ENCODE measurements around the gene HOOK1. TPM values are rescaled to one million over a fixed set of nuclear protein-coding genes. Genes with fewer than 3 reads are reported as not detected.

The HOOK1 gene
- total RNA-seq, result 1 to 10 TPM; 4.0 to 6.2 TPM

DNA sequence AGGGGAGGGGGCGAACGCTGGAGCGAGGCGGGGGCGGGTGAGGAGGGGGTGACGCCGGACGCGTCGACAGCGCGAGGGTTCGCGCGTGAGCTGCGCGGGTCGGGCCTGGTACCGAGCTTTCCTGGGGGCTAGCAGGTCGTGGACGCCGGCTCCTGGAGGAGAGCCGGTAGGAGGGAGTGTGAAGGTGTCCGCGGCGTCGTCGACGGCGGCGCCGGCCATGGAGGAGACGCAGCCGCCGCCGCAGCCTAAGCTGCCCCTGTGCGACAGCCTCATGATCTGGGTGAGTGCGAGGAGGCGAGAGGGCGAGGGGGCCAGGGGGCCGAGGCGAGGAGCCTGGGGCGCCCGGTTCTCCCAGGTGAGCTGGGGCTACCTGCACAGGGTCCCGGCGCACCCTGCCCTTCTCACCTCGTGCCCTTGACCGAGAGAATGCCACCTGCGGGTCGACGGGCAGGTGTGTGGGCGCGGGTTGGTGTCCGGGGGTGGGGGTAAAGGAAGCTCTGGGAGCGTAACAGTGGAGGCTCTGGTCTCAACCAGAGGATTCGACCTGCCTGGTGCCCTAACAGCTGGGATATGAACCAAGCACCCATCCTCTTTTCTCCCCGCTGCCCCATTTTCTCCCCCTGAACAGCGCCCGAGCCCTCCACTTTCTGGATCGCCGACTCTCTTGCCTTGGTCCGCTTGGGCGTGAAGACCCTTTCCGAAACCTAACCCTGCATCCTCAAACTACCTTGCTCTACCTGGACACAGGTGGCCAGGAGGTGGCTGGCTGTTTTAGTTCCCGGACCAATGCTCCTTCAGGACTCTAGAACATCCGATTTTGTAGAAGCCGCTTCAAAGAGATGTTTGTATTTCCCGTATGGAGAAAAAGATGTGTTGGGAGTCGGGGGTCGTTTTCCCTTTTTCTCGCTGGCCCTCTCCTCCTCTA, at the start of gene HOOK1:
TSS of gene HOOK1 (plus strand) at position 49 of the 925 bp plus-strand sequence. CDS start at position 218, 169 bp downstream.
- Mint-ChIP-seq H3K27ac (peak within 1 kb of the TSS; percentile 85), H3K4me1 (ENCODE audit: low read depth) (peaks cover 4% of the 10 kb centered on the region), H3K27me3 (ENCODE audit: low read depth) (peaks cover 13% of the 10 kb centered on the region), H3K4me3 (peak within 1 kb of the TSS; percentile 10), H3K9me3 (ENCODE audit: insufficient read depth) (no peaks in the 10 kb centered on the region), H3K36me3 (ENCODE audit: low read depth) (no peaks in the 10 kb centered on the region)
- DNase-seq (no peak), ATAC-seq (peak; percentile 53)
- ChIA-PET CTCF (no interaction called here), POLR2A (interaction anchor here (0.5 kb wide), 1 partner anchor 1075 kb away, joined by 3 read pairs; no protein-coding TSS in a partner anchor)

DNA sequence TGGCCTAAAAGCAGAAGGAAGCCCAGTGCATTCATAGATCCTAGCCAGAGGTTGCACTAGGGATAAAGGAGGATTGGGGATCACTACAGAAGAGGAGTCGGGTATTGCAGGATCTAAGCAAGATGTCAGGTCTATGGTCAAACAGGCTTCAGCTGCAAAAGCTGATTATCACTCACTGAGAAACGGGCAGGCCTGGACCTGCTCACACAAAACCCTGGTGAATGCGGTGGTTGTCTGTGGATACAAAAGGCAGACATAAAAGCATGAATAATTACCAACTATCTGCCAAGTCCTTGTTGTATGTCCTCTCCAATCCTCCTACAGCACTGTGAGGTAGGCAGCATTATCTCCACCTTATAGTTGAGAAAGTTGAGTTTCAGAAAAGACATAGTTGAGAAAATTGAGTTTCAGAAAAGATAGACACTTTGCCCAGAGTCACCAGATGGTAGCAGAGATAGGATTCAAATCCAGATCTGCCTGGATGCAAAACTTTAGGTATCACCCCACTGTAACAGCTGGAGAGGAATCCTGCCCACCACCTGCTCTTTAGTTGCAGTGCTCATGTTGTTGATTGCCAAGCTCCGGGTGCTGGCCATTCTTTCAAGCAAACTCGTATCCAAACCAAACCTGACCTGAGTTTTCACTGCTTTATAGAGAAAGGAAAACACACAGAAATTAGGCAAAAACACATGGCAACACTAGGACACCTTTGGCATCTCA, 49.6 kb upstream of the HOOK1 start:
- no peak for DNase-seq
- Mint-ChIP-seq H3K4me1 (ENCODE audit: low read depth) (peaks cover 10% of the 10 kb centered on the region), H3K36me3 (ENCODE audit: low read depth) (no peaks in the 10 kb centered on the region), H3K4me3 (no peak overlapping the region), H3K27me3 (ENCODE audit: low read depth) (no peaks in the 10 kb centered on the region), H3K27ac (no peak overlapping the region), H3K9me3 (ENCODE audit: insufficient read depth) (no peaks in the 10 kb centered on the region)
- ChIA-PET CTCF (interaction anchor here (1.7 to 2.8 kb wide), 2 partner anchors 66 to 182 kb away, joined by 4 to 10 read pairs; no protein-coding TSS in a partner anchor), POLR2A (no interaction called here)
- no peak for ATAC-seq

DNA sequence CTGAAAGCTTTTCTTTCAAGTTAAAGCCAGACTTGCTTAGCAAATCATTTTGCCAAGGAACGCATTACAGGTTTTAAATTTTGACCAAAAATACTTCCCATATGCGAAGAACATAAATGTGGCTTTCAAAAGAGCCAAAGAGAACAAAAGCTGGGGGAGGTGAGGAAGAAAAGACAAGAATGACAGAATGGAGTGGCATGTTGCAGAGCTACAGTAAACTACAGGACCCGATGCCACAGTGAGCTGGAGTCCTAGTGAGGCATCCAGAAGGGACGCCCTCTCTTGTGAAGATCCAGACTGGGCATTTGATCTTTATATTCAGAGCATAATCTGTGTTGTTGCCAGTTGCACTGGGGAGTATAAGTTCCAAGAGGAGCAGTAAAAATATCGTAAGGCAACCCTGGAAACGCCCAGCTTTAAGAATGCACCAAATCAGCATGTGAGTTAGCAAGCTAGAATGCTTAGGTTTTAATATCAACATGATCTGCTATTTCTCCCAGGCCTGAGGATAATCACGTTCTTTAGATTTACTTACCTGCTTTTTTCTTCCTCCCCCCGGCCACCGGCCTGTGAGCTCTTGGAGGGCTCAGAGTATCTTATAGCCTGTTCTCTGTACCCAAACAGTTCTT, 48.4 kb upstream of the HOOK1 start:
- ChIA-PET CTCF (interaction anchor here (1.3 to 2.8 kb wide), 3 partner anchors 10 to 181 kb away, joined by 4 to 10 read pairs (median 4); no protein-coding TSS in a partner anchor), POLR2A (interaction anchor here (1.6 kb wide), 1 partner anchor 16 kb away, joined by 4 read pairs; no protein-coding TSS in a partner anchor)
- H3K4me3 Mint-ChIP-seq, result no peak overlapping the region
- ATAC-seq (no peak), DNase-seq (no peak)
- H3K27me3 Mint-ChIP-seq (ENCODE audit: low read depth), result no peaks in the 10 kb centered on the region
- H3K27ac Mint-ChIP-seq, result no peak overlapping the region
- H3K4me1 Mint-ChIP-seq (ENCODE audit: low read depth), result peaks cover 10% of the 10 kb centered on the region
- H3K36me3 Mint-ChIP-seq (ENCODE audit: low read depth), result no peaks in the 10 kb centered on the region
- no peaks in the 10 kb centered on the region for H3K9me3 Mint-ChIP-seq (ENCODE audit: insufficient read depth)

DNA sequence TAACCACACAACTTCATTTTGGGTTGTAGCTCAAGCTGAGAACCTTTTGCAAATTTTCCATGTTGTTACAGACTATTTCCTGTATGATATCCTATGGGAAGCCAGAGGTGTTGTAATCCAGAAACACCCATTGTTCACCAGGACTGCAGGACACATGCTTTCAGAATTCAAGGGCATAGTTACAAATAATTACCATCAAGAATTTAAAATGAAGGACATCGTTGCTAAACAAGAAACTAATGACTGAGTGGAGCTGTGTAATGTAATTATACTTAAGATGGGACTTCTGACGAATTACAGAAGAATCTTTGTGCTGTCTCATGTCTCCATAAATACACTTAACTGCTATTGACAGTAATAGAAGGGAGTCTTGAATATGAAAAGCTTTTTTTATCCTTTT, 47.6 kb upstream of the HOOK1 start:
- ChIA-PET POLR2A (interaction anchor here (1.6 kb wide), 1 partner anchor 17 kb away, joined by 4 read pairs; no protein-coding TSS in a partner anchor), CTCF (interaction anchor here (1.3 to 2.8 kb wide), 3 partner anchors 11 to 180 kb away, joined by 4 to 10 read pairs (median 4); no protein-coding TSS in a partner anchor)

DNA sequence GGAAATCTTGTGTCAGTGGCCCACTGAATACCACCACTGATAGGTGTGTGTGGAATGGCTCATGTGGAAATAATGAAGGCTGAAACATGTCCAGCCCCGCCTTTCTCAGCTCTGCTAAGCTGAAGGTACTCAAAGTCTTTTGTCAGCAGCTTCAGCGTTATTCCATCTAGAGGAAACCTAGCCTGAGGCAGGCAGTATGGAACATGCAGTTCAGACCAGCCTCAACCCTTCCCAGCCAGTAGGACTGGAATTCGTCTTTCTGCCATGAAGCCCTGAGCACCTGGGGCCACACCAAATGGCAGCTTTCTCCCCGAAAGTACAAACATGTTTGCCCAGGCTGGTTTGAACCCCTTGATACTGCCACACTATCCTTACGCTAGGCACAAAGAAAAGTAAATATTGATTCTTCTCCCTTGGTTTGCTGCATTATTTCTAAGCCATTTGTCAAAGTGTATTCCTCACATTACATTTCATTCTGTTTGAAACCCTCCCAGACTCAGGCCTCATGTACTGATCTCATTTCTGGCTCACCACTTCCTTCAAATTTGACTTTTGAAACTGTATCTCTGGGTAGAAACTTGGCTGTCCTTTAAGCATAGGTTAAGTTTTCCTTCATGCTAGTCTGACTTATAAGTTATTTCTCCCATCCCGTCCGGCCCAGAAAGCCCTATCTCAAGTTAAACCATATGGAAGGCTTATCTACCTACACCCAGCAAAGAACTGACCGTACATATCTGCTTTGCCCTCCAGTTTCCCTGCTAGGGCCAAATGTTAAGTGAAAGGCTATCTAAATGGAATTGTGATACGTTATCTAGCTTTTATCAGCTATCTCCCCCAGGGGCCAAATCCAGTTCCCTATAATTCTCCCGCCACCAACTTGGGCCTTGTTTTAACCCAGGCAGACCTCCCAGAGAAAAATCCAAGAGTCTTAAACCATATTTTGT, 45.7 kb upstream of the HOOK1 start:
- Mint-ChIP-seq H3K4me3 (no peak overlapping the region), H3K36me3 (ENCODE audit: low read depth) (no peaks in the 10 kb centered on the region), H3K9me3 (ENCODE audit: insufficient read depth) (no peaks in the 10 kb centered on the region), H3K27me3 (ENCODE audit: low read depth) (no peaks in the 10 kb centered on the region), H3K27ac (no peak overlapping the region), H3K4me1 (ENCODE audit: low read depth) (peaks cover 10% of the 10 kb centered on the region)
- ChIA-PET CTCF (interaction anchor here (0.7 to 2.4 kb wide), 3 partner anchors 9 to 1606 kb away, joined by 3 to 10 read pairs (median 8); no protein-coding TSS in a partner anchor), POLR2A (no interaction called here)
- no peak for DNase-seq
- no peak for ATAC-seq

More for the DNA sequence above, 47.6 kb upstream of the HOOK1 start:
- H3K9me3 Mint-ChIP-seq (ENCODE audit: insufficient read depth), result no peaks in the 10 kb centered on the region
- no peak overlapping the region for H3K4me3 Mint-ChIP-seq
- no peaks in the 10 kb centered on the region for H3K36me3 Mint-ChIP-seq (ENCODE audit: low read depth)
- DNase-seq (no peak), ATAC-seq (no peak)
- H3K27ac Mint-ChIP-seq, result no peak overlapping the region
- H3K4me1 Mint-ChIP-seq (ENCODE audit: low read depth), result peaks cover 10% of the 10 kb centered on the region
- H3K27me3 Mint-ChIP-seq (ENCODE audit: low read depth), result no peaks in the 10 kb centered on the region

DNA sequence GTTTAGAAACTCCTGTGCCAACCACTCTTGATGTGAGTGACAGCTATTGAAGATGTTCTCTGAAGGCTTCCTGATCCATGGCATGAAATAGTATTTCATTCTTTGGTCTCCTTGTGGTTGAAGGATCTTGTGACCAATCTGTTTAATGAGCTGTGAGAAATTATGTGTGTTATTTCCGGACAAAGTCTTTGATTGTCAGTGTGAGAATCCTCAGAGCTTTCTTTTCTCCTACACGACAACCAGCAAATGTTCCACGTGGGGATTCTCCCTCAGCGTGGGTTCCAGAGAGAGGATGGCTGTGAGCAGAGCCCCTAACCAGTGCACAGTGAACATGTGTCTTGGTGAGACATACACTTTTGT, 45.0 kb upstream of the HOOK1 start:
- CTCF ChIA-PET, result interaction anchor here (0.7 to 2.4 kb wide), 3 partner anchors 10 to 1606 kb away, joined by 3 to 10 read pairs (median 8); no protein-coding TSS in a partner anchor
- H3K27me3 Mint-ChIP-seq (ENCODE audit: low read depth), result no peaks in the 10 kb centered on the region
- H3K27ac Mint-ChIP-seq, result no peak overlapping the region

DNA sequence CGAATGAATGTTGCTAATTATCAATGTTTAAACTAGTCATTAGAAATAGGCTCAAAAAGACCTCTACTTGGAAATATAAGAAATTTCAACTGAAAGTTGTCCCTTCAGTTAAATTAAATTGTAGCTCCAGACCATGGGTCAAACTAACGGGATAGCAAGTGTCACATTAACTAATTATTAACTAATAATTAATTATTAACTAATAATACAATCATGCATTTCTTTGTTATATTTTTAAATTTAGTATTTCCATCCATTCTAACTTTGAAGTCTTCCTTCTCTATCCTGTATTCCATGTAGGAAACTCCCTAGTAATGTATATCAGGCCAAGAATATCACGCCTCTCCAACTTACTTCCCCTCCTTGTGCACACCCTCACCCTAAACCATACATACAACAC, 43.4 kb upstream of the HOOK1 start:
- no peak overlapping the region for H3K4me3 Mint-ChIP-seq
- DNase-seq (no peak), ATAC-seq (no peak)
- no peaks in the 10 kb centered on the region for H3K36me3 Mint-ChIP-seq (ENCODE audit: low read depth)
- no peaks in the 10 kb centered on the region for H3K9me3 Mint-ChIP-seq (ENCODE audit: insufficient read depth)
- peaks cover 10% of the 10 kb centered on the region for H3K4me1 Mint-ChIP-seq (ENCODE audit: low read depth)
- H3K27me3 Mint-ChIP-seq (ENCODE audit: low read depth), result no peaks in the 10 kb centered on the region
- ChIA-PET POLR2A (no interaction called here), CTCF (interaction anchor here (2.7 kb wide), 1 partner anchor 12 kb away, joined by 9 read pairs; no protein-coding TSS in a partner anchor)
- H3K27ac Mint-ChIP-seq, result no peak overlapping the region

More for the DNA sequence above, 45.0 kb upstream of the HOOK1 start:
- DNase-seq (no peak), ATAC-seq (no peak)
- POLR2A ChIA-PET, result no interaction called here
- no peaks in the 10 kb centered on the region for H3K36me3 Mint-ChIP-seq (ENCODE audit: low read depth)
- H3K9me3 Mint-ChIP-seq (ENCODE audit: insufficient read depth), result no peaks in the 10 kb centered on the region
- peaks cover 10% of the 10 kb centered on the region for H3K4me1 Mint-ChIP-seq (ENCODE audit: low read depth)
- H3K4me3 Mint-ChIP-seq, result no peak overlapping the region

DNA sequence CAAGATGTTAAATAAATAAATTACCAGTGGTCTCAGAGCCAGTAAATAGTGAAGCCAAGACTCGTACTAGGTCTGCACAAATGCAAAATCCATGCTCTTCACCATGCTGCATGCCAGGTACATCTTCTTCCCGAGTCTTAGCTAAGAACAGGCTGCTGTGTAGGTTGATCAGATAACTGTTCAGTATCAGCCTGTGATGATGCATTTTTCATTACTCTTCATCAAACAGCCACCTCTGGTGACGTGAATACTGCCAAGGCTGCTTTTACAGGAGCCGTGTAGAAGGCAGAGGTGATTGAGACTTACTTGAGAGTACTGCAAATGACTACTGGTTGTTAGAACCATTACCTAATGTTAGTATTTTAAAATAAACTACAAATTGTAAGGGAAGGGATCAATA, 39.3 kb upstream of the HOOK1 start:
- Mint-ChIP-seq H3K9me3 (ENCODE audit: insufficient read depth) (no peaks in the 10 kb centered on the region), H3K27me3 (ENCODE audit: low read depth) (peaks cover 3% of the 10 kb centered on the region), H3K4me3 (no peak overlapping the region), H3K4me1 (ENCODE audit: low read depth) (no peaks in the 10 kb centered on the region), H3K27ac (no peak overlapping the region), H3K36me3 (ENCODE audit: low read depth) (no peaks in the 10 kb centered on the region)
- ATAC-seq, result no peak
- no peak for DNase-seq
- ChIA-PET POLR2A (interaction anchor here (0.6 kb wide), 1 partner anchor 730 kb away, joined by 3 read pairs; no protein-coding TSS in a partner anchor), CTCF (no interaction called here)

DNA sequence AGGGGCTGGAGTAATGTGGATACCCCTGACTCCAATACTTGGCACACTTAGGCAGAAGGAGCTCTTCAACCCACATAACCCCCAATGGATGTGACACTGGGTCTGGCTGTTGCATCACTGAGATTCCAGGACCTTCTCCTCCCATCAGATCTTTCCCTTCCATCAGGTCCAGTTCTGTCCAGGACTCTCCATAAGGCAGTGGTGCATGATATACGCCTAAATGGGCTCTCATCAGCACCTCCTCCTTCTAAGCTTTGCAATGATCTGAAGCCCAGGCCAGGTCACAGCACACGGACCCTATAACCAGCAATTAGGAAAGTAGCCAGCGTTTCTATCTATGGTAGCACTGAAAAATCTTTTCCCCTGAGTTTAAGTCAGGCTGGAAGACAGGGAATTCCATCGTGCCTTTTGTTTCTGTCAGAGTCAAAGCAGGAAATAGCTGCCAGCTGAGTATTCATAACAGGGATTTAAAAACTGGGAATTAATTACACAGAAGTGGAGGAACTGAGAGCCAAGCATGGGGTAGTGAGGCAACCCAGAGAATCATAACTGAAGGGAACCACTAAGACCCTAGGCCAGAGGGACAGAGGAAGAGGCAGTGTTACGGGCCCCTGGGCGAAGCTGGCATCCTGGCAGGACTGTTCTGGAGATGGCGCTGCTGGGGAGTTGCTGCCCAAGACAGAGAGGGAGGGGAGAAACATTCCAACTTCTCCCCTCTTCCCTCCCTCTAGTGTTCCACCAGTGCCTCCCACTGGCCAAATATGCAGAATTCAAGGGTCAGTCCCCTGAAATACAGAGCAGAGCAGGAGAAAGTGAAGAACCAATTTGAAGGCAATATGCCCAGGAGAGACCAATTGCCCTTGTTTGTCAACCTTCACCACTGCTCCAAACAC, 37.5 kb upstream of the HOOK1 start:
- POLR2A ChIA-PET, result no interaction called here
- H3K27ac Mint-ChIP-seq, result no peak overlapping the region
- no peak overlapping the region for H3K4me3 Mint-ChIP-seq
- peaks cover 3% of the 10 kb centered on the region for H3K27me3 Mint-ChIP-seq (ENCODE audit: low read depth)
- no peaks in the 10 kb centered on the region for H3K36me3 Mint-ChIP-seq (ENCODE audit: low read depth)
- H3K4me1 Mint-ChIP-seq (ENCODE audit: low read depth), result no peaks in the 10 kb centered on the region
- CTCF ChIA-PET, result no interaction called here
- DNase-seq (no peak), ATAC-seq (no peak)
- no peaks in the 10 kb centered on the region for H3K9me3 Mint-ChIP-seq (ENCODE audit: insufficient read depth)

DNA sequence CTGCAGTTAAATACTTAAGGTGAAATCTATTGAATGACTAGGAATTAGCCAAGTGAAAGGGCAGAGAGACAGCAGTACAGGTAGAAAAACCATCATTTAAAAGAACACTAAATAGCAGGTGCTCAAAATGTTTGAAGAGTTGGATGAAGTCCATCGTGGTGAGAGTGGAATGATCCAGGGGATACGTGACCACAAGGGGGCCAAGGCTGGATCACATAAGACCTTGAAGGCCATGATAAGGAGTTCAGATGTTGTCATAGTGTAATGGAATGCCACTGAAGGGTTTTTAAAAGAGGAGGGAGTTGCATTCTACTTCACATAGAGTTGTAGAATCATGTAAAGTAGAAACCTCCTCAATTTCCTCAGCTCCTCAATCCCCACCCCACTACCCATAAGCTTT, 34.8 kb upstream of the HOOK1 start:
- POLR2A ChIA-PET, result no interaction called here
- ATAC-seq (no peak), DNase-seq (no peak)
- Mint-ChIP-seq H3K4me1 (ENCODE audit: low read depth) (no peaks in the 10 kb centered on the region), H3K27me3 (ENCODE audit: low read depth) (peaks cover 3% of the 10 kb centered on the region), H3K27ac (no peak overlapping the region), H3K4me3 (no peak overlapping the region), H3K9me3 (ENCODE audit: insufficient read depth) (no peaks in the 10 kb centered on the region), H3K36me3 (ENCODE audit: low read depth) (no peaks in the 10 kb centered on the region)
- CTCF ChIA-PET, result interaction anchor here (1.0 kb wide), 1 partner anchor 167 kb away, joined by 4 read pairs; no protein-coding TSS in a partner anchor

Measured in activated CD8-positive, alpha-beta T cell treated with anti-CD3 and anti-CD28 coated beads, Interleukin-2, amount 10 ng/mL, durations not matched to agents 7 days and 5 days (primary cell).